AG04450 (cell line): Measurements from ENCODE around the gene ASIC5. TPM values are rescaled to one million over a fixed set of nuclear protein-coding genes. Genes with fewer than 3 reads are reported as not detected.

Experiments used
- CTCF ChIA-PET: fragments of 300-600, 350-600 bp; formaldehyde crosslinking; extraction: SDS; loops from one replicate; lab custom pipeline; 2022; ENCODE audit warnings: antibody characterized with exemption, inconsistent platforms; lab: Charles Lee
- POLR2A ChIA-PET: fragments of 350-600 bp; formaldehyde crosslinking; extraction: SDS; loops from one replicate; lab custom pipeline; 2021; ENCODE audit warnings: antibody characterized with exemption, inconsistent platforms; lab: Yijun Ruan, JAX
- DNase-seq: peaks from one replicate; pipeline ENCODE4 v3.0.0-alpha.2; 2011; ENCODE audit warnings: low read depth, low spot score
- H3K27ac ChIP-seq: one replicate; pipeline ENCODE4 v1.5.1; 2012; ENCODE audit warnings: low read depth, low read length, control low read depth
- H3K27me3 ChIP-seq: one replicate; pipeline ENCODE4 v1.6.0; 2012; ENCODE audit warnings: low read length; ENCODE audit not compliant: control insufficient read depth, insufficient read depth
- H3K4me3 ChIP-seq: 2 replicates; pipeline ENCODE4 v1.5.1; 2011; ENCODE audit warnings: mild to moderate bottlenecking, low read depth, low read length, control low read depth
- H3K9me3 ChIP-seq: 2 replicates; pipeline ENCODE4 v1.5.1; 2012; ENCODE audit warnings: low read length; ENCODE audit not compliant: control insufficient read depth, insufficient read depth
- CTCF ChIP-seq: IDR thresholded peaks from 2 replicates; pipeline ENCODE4 v1.5.1; 2011; ENCODE audit warnings: low read depth, low read length, control low read depth, inconsistent platforms
- polyA plus RNA-seq: library from polyadenylated mRNA; depleted of rRNA; stranded (reverse); fragments of >200 nt; gene quantifications from 2 replicates; pipeline ENCODE4 v1.2.3, GENCODE V29; 2011

ASIC5 gene
- polyA plus RNA-seq, 1 experiment: not detected

GRCh38 chr4:155795991-155796390 lies 70.1 kb downstream of the ASIC5 start:
- ChIA-PET CTCF (interaction anchor here (1.2 to 4.5 kb wide), 6 partner anchors 9 to 392 kb away, joined by 3 to 23 read pairs (median 8); partner anchors contain the start of gene CTSO), POLR2A (no interaction called here)
- Histone ChIP-seq H3K27ac (no peak overlapping the region), H3K4me3 (no peak overlapping the region), H3K9me3 (no peaks in the 10 kb centered on the region), H3K27me3 (no peaks in the 10 kb centered on the region)
- DNase-seq: no peak
- TF ChIP-seq CTCF: peak; percentile 43

DNA sequence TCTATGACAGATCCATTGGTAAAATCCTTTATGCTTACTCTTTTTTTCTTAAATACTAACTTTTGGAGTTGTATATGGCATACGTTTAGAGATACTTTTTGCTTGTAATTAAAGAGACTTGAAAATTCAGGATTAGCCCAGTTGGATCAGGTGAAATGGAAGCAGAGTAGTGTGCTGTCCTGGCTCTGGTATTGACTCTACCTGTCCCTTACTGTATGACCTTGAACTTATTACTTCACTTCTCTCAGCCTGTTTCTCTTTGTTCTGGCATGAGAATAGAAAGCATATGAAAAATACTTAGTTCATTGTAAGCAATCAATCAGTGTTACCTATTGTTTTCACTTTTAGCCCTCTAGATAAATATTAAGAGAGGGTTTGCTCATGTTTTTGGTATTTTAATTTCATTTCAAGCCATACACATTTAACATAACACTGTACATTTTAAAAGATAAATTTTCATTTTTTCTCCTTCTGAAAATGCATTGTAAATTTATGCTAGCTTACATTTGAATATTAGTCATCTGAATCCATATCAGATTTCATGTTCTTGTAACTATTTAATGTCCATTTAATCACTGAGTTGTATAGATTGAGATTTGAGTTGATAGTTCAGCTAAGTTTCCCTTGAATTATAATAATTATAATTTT lies 71.4 kb downstream of the ASIC5 start:
- CTCF ChIA-PET: interaction anchor here (1.2 to 4.5 kb wide), 5 partner anchors 8 to 391 kb away, joined by 3 to 23 read pairs (median 9); partner anchors contain the start of gene CTSO

GRCh38 chr4:155789982-155790381 lies 76.1 kb downstream of the ASIC5 start:
- POLR2A ChIA-PET: no interaction called here
- no peak for TF ChIP-seq CTCF
- DNase-seq: no peak
- no peaks in the 10 kb centered on the region for H3K27me3 ChIP-seq
- H3K4me3 ChIP-seq: no peak overlapping the region
- H3K9me3 ChIP-seq: no peaks in the 10 kb centered on the region
- CTCF ChIA-PET: interaction anchor here (1.1 to 1.6 kb wide), 2 partner anchors 349 to 385 kb away, joined by 3 to 12 read pairs; no protein-coding TSS in a partner anchor
- no peak overlapping the region for H3K27ac ChIP-seq

More for the DNA sequence above, 71.4 kb downstream of the ASIC5 start:
- POLR2A ChIA-PET: no interaction called here
- Histone ChIP-seq H3K27ac (no peak overlapping the region), H3K9me3 (no peaks in the 10 kb centered on the region), H3K4me3 (no peak overlapping the region), H3K27me3 (no peaks in the 10 kb centered on the region)
- TF ChIP-seq CTCF: no peak
- DNase-seq: no peak

- DNase-seq: no peak
- ChIA-PET POLR2A (no interaction called here), CTCF (interaction anchor here (0.7 to 1.6 kb wide), 5 partner anchors 164 to 385 kb away, joined by 3 to 12 read pairs (median 3); no protein-coding TSS in a partner anchor)
- no peaks in the 10 kb centered on the region for H3K27me3 ChIP-seq
- no peak overlapping the region for H3K4me3 ChIP-seq
- H3K9me3 ChIP-seq: no peaks in the 10 kb centered on the region
- TF ChIP-seq CTCF: no peak
- H3K27ac ChIP-seq: no peak overlapping the region
Measured at GRCh38 chr4:155789391-155789790, 76.7 kb downstream of the ASIC5 start.

GRCh38 chr4:155787113-155787710 lies 78.9 kb downstream of the ASIC5 start:
- CTCF ChIA-PET: interaction anchor here (0.5 to 2.2 kb wide), 37 partner anchors 8 to 392 kb away, joined by 3 to 56 read pairs (median 6); partner anchors contain the start of genes CTSO and GUCY1B1
- POLR2A ChIA-PET: no interaction called here
- no peak for DNase-seq

More at GRCh38 chr4:155787113-155787710, 78.9 kb downstream of the ASIC5 start:
- Histone ChIP-seq H3K9me3 (no peaks in the 10 kb centered on the region; the same call in 1 of the 2 replicates), H3K27me3 (no peaks in the 10 kb centered on the region), H3K27ac (no peak overlapping the region), H3K4me3 (no peak overlapping the region)
- TF ChIP-seq CTCF: peak; percentile 91
